GM21528 (cell line): ENCODE data around the gene SARS1.

ENCODE experiments used
- ATAC-seq: cut with Tn5 transposase; IDR thresholded peaks from one replicate; pipeline ENCODE4 v1.9.1; 2021; ENCODE audit warnings: mild to moderate bottlenecking, moderate library complexity; ENCODE audit not compliant: unreplicated experiment, low FRiP score

Gene SARS1

DNA sequence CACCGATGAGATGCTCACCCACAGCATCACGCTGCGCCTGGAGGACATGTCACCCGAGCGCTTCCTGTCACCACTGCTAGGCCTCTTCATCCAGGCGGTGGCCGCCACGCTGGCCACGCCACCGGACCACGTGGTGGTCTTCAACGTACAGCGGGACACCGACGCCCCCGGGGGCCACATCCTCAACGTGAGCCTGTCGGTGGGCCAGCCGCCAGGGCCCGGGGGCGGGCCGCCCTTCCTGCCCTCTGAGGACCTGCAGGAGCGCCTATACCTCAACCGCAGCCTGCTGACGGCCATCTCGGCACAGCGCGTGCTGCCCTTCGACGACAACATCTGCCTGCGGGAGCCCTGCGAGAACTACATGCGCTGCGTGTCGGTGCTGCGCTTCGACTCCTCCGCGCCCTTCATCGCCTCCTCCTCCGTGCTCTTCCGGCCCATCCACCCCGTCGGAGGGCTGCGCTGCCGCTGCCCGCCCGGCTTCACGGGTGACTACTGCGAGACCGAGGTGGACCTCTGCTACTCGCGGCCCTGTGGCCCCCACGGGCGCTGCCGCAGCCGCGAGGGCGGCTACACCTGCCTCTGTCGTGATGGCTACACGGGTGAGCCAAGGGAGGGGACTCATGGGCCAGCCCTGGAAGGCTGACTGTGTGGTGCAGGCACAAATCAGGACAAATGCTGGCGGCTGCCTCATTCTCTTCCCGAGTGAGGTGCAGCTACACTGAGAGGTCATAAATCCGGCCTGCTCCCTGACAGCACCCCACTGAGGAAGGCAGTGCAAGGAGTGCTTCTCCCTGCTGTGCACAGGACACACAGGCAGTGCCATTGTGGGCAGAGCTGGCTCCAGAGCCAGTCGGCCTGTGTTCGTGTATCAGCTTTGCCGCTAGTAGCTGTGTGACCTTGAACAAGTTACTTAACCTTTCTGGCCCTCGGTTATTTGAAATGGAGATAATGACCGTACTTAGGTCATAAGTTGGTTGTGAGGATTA is 45.1 kb downstream of the SARS1 start:
- ATAC-seq = no peak

DNA sequence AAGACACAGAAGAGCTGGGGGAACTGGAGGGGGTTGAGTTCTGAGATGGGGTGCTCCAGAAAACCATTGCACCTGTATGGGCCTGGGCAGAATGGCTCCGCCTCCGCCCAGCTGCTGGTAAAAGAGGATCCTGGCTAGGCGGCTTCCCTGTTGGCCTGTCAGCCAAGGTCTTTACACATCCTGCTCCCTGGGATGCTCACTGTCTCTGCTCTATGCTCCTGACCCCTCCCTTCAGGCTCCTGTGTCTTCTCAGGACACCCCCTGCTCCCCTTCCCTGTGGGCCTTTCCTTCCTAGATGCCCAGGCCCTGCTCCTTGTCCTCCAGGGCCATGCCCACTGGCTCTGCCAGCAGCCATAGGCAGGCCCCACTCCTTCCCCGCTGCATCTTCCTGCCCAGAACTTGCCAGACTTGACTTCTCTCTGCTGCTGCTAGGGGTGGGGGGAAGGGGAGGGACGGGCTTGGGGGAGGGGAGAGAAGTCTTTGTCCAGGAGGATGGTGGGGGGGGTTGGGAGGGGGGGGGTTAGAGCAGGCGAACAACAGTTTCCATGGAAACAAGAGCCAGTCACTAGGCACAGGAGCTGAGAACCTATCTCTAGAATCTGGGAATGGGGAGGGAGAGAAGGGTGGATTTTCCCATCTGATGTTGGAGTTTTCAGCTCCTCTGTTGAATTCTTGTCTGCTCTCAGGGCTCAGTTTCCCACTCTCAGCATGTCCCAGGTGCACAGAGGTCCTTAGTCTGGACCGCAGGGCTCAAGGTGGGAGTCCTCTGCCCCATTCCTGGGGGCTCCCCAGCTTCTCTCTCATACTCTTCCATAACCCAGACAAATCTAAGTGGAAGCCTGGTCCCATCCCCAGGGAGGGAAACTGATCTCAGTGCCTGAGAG is 46.2 kb downstream of the SARS1 start:
- ATAC-seq = no peak

DNA sequence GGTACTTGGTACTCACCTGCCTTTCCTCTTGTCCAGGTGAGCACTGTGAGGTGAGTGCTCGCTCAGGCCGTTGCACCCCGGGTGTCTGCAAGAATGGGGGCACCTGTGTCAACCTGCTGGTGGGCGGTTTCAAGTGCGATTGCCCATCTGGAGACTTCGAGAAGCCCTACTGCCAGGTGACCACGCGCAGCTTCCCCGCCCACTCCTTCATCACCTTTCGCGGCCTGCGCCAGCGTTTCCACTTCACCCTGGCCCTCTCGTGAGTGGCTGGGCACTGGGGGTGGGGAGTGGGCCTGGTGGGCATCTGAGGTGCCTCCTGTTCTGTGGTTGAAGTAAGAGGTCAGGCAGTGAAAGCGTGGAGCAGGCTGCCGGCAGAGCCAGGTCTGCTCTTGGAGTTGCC is 47.3 kb downstream of the SARS1 start:
- no peak for ATAC-seq

DNA sequence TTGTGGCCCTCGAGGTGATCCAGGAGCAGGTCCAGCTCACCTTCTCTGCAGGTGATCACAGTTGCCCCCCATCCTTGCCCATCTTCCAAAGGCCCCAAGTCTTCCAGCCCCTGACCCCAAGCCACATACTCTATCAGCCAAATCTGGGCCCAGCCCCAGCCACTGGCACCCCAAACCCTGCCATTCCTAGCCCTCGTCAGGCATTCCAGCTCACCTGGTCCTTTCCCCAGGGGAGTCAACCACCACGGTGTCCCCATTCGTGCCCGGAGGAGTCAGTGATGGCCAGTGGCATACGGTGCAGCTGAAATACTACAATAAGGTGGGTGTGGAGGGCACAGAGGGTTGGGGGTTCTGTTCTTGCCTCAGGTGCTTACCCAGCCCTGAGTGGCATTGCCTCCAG is 47.9 kb downstream of the SARS1 start:
- ATAC-seq = no peak

DNA sequence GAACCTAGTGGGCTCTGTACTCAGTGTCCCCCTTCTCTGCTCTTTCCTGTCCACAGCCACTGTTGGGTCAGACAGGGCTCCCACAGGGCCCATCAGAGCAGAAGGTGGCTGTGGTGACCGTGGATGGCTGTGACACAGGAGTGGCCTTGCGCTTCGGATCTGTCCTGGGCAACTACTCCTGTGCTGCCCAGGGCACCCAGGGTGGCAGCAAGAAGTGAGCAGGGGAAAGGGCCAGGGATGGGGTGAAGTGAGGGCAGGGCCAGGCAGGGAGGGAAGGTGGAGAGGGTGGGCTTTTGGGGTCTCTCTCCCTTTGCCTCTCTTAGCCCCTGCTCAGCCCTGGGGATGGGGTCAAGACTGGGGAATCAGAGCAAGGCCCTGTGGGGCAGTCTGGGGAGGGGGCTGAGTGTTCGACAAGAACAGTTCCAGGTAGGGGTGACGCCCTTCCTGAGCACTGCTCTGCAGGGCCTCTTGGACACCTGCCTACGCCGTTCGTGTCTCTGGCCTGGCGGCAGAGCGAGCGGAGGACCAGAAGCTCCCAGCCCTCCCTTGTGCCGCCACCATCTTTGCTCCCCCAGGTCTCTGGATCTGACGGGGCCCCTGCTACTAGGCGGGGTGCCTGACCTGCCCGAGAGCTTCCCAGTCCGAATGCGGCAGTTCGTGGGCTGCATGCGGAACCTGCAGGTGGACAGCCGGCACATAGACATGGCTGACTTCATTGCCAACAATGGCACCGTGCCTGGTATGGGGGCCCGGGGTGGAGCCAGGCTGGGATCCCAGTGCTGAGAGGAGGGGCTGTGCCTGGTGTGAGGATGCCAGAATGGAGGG is 48.7 kb downstream of the SARS1 start:
- no peak for ATAC-seq

DNA sequence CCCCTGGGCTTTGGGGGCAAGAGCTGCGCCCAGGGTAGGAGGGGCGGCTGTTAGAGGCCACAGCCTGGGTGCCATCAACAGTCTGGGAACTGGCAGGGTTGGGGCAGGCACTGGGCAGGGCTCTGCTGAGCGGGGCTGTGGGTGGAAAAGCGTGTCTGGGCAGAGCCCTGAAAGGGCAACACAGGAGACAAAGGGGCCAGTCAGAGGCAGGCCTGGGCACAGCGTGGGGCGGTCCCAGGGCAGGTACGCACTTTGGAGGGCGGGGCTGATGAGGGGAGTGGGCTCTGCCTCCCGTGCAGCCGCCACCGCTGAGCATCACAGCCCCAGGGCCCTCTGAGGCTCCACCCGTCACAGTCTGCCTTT is 49.5 kb downstream of the SARS1 start:
- no peak for ATAC-seq

DNA sequence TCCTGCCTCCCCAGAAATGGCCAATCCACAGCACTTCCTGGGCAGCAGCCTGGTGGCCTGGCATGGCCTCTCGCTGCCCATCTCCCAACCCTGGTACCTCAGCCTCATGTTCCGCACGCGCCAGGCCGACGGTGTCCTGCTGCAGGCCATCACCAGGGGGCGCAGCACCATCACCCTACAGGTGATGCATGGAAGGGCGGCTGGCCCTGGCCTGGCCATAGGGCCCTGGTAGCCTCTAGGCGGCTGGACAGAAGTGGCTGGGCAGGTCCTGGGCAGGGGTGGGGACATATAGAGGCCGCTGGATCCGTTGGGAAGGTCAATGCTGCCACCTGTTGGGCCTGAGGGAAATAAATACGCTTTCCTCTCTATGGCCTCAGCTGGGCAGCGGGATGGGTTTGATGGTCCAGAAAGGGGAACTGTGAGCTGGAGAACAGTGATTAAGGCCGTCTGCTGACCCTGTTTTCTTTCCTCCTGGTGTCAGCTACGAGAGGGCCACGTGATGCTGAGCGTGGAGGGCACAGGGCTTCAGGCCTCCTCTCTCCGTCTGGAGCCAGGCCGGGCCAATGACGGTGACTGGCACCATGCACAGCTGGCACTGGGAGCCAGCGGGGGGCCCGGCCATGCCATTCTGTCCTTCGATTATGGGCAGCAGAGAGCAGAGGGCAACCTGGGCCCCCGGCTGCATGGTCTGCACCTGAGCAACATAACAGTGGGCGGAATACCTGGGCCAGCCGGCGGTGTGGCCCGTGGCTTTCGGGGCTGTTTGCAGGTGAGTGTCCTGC is 50.1 kb downstream of the SARS1 start:
- no peak for ATAC-seq

DNA sequence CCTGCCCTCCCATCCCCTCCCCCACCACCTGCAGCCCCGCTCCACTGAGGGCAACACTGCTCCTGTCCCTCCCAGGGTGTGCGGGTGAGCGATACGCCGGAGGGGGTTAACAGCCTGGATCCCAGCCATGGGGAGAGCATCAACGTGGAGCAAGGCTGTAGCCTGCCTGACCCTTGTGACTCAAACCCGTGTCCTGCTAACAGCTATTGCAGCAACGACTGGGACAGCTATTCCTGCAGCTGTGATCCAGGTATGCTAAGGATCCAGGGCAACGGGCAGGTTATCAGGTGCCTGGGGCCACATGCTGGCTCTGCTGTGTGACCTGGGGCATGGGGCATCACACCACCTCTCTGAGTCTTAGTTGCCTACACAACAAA is 50.6 kb downstream of the SARS1 start:
- ATAC-seq = no peak

DNA sequence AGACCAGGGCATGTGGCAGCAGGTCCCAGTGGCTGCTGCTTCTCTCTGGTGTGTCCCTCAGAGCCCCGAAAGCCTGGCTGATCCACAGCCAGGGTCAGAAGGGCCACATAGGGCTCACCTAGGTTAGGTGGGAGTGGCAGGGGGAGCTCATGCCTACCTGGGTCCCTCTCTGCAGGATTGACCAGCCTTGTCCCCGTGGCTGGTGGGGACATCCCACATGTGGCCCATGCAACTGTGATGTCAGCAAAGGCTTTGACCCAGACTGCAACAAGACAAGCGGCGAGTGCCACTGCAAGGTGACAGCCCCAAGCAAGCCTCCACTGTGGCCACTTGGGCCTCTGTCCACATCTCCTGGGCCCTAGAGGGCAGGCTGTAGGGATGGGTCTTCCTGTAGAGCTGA is 51.3 kb downstream of the SARS1 start:
- no peak for ATAC-seq

DNA sequence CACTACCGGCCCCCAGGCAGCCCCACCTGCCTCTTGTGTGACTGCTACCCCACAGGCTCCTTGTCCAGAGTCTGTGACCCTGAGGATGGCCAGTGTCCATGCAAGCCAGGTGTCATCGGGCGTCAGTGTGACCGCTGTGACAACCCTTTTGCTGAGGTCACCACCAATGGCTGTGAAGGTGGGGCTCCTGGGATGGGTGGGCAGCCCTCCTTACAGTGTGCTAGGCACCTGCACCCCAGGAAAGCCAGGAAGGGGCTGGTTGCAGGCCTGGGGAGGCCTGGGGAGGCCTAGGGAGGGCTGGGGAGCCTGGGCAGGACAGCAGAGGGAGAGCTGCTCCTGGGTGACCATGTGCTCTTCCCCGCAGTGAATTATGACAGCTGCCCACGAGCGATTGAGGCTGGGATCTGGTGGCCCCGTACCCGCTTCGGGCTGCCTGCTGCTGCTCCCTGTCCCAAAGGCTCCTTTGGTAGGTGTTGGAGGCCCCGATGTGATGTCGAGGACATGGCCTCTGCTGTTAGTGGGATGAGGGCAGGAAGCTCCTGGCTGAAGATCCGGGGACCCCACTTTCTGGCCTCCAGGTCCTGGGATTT is 52.1 kb downstream of the SARS1 start:
- no peak for ATAC-seq

DNA sequence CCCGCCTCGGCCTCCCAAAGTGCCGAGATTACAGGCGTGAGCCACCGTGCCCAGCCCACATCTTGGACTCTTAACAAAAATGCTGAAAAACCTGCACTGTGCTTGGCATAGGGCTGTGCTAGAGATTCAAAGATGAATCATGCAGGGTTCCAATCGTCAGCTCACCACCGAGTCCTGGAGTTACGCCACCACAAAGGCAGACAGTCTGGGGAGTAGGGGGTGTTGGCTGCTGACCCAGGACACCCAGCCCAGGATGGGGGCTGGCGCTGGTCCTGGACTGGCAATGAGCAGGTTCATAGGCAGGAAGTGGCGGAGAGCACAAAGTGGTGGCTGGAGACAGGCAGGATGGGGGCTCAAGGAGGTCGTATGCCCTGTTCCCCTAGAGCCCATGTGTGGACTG is 53.2 kb downstream of the SARS1 start:
- no peak for ATAC-seq

DNA sequence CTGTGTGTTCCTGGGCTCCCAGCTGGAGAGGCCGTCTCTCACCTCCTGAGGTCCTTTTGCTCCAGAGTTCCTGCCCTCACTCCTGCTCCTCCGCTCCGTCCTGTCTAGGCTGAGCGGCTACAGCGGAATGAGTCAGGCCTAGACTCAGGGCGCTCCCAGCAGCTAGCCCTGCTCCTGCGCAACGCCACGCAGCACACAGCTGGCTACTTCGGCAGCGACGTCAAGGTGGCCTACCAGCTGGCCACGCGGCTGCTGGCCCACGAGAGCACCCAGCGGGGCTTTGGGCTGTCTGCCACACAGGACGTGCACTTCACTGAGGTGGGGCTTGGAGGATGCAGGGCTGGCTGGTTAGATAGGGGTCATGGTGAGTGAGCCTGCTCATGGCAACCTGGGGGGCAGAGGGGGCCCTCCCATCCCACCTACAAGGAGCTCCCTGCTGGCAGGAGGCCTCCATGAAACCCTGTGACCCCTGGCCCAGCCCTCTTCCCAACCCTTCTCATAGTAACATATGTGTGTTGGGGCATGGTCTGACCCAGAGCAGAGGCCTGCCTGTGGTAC is 54.1 kb downstream of the SARS1 start:
- ATAC-seq = no peak

DNA sequence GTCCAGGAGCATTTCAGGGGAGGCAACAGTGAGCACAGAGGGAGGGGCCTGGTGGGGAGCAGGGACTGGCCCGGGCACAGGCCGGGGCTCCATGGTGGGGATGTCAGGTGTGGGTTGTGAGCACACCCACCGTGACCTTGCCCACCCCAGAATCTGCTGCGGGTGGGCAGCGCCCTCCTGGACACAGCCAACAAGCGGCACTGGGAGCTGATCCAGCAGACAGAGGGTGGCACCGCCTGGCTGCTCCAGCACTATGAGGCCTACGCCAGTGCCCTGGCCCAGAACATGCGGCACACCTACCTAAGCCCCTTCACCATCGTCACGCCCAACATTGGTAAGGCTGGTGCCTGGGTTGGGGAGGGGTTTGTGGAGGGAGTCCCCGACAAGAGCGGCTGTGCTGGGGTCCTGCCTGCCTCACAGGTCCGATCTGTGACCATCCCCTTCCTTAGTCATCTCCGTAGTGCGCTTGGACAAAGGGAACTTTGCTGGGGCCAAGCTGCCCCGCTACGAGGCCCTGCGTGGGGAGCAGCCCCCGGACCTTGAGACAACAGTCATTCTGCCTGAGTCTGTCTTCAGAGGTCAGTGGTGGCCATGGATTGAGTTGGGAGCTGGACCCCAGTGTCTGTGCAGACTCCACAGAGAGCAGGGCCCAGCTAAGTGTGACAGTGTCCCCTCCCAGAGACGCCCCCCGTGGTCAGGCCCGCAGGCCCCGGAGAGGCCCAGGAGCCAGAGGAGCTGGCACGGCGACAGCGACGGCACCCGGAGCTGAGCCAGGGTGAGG is 54.9 kb downstream of the SARS1 start:
- no peak for ATAC-seq

DNA sequence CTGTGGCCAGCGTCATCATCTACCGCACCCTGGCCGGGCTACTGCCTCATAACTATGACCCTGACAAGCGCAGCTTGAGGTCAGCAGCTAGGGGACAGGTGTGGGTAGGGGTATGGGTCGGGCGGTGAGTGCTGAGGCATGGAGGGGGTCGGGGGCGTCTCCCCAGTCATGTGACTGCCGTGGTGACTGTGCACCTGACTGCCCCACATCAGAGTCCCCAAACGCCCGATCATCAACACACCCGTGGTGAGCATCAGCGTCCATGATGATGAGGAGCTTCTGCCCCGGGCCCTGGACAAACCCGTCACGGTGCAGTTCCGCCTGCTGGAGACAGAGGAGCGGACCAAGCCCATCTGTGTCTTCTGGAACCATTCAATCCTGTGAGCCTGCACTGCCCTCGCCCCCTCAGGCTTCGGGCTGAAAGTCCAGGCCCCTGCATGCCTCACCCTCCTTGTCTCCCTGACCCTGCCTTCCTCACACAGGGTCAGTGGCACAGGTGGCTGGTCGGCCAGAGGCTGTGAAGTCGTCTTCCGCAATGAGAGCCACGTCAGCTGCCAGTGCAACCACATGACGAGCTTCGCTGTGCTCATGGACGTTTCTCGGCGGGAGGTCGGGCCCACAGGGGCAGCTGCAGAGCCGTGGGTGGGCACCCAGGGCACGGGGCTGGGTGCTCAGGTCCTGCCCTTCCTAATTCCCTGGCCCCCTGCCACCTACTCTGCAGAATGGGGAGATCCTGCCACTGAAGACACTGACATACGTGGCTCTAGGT is 55.7 kb downstream of the SARS1 start:
- ATAC-seq = no peak

DNA sequence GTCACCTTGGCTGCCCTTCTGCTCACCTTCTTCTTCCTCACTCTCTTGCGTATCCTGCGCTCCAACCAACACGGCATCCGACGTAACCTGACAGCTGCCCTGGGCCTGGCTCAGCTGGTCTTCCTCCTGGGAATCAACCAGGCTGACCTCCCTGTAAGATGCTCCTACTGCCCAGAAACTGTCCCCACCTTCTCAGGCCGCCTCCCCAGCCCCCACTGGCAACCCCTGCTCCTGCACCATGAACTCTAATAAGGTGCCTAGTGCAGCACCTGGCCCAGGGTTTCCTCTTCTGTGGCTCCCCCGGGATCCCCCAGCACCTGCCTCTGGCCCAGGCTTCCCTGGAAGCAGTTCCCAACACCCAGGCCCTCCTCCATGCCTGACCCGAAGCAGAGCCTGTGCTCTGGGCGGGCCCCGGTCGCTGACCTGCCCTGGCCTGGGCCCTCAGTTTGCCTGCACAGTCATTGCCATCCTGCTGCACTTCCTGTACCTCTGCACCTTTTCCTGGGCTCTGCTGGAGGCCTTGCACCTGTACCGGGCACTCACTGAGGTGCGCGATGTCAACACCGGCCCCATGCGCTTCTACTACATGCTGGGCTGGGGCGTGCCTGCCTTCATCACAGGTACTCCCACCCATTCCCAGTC is 56.4 kb downstream of the SARS1 start:
- ATAC-seq = no peak

DNA sequence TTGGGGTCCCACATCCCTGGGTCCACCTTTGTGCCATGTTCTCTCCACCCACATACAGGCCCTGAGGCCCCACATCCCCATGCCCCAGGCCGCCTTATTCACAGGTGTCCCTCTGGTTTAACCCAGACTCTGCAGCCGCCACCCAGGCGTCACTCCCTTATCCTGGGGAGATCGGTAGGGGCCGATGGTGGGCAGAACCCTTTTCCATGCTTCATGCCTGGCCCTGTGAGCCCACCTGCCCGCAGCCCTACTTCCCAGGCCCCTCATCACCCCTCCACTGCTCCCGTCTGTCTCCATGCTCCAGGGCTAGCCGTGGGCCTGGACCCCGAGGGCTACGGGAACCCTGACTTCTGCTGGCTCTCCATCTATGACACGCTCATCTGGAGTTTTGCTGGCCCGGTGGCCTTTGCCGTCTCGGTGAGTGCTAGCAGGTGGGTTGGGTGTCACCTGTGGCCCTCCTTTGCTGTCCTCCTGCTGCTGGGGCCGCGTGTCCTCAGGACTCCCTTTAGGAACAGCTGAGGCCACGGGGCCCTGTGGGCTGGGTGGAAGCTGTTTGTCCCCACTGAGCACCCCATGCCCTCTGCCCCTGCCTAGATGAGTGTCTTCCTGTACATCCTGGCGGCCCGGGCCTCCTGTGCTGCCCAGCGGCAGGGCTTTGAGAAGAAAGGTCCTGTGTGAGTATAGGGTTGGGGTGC is 57.1 kb downstream of the SARS1 start:
- no peak for ATAC-seq

DNA sequence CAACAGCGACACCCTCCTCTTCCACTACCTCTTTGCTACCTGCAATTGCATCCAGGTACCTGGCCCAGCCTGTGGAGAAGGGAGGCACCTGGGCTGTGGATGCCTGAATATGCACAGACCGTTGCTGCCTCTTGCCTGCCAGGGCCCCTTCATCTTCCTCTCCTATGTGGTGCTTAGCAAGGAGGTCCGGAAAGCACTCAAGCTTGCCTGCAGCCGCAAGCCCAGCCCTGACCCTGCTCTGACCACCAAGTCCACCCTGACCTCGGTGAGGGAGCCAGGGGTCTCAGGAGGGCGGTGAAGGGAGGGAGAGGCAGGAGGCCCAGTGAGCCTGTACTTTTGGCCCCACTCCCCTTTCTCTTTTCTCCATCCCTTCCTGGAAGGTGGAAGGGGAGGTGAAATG is 57.7 kb downstream of the SARS1 start:
- no peak for ATAC-seq
